Activated CD4-positive, alpha-beta T cell treated with anti-CD3 and anti-CD28 coated beads, Interleukin-2, amount 50 U/mL, for 16 hours (primary cell): ENCODE results near the gene MDM2.

Experiments
- DNase-seq: peaks from one replicate; pipeline ENCODE4 v3.0.0-alpha.2; 2020

MDM2 gene

DNA sequence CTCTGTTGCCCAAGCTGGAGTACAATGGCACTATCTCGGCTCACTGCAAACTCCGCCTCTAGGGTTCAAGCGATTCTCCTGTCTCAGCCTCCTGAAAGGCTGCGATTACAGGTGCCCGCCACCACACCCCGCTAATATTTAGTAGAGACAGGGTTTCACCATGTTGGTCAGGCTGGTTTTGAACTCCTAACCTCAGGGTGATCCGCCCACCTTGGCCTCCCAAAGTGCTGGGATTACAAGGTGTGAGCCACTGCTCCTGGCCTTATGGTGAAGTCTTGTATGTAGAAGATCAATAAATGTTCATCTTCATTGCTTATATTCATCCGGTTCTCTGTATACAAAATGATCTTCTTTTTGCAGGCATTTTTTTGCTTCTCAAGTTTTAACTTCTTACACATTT is 47.8 kb downstream of the MDM2 start:
- DNase-seq, result no peak

DNA sequence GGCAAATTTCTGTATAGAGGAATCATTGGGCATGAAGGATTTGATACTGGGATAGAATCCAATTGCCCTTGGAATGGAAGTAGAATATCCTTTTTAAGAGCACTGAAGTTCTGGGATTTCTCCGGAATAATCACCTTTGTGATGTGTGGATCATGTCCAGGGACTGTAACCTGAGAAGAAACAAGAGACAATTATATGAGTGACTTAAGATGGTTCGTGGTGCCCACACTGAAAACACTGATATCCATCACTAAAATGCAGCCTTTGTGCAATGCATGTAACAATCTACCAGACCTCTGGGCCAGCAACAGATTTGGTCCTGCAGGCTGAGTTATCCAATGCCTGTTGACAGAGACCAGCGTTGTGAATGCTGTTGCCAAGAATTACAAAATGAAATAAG is 48.5 kb downstream of the MDM2 start:
- no peak for DNase-seq

DNA sequence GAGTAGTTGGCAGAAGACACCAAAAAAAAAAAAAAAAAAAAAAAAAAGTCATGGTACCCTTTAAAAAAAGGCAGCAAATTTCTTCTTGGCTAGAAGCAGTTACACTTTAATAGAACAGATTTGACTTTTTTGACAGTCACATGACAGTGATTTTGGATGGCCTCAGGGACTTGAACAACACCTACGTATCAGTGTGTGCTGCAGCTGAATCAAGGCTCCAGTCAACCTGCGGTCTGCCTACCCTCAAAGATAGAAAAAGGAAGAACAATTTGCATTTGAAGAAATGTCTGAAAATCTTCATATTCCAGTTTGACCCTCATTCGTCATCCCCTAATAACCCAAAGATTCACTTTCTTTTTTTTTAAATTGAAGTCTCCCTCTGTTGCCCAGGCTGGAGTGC is 53.9 kb downstream of the MDM2 start:
- DNase-seq, result no peak

DNA sequence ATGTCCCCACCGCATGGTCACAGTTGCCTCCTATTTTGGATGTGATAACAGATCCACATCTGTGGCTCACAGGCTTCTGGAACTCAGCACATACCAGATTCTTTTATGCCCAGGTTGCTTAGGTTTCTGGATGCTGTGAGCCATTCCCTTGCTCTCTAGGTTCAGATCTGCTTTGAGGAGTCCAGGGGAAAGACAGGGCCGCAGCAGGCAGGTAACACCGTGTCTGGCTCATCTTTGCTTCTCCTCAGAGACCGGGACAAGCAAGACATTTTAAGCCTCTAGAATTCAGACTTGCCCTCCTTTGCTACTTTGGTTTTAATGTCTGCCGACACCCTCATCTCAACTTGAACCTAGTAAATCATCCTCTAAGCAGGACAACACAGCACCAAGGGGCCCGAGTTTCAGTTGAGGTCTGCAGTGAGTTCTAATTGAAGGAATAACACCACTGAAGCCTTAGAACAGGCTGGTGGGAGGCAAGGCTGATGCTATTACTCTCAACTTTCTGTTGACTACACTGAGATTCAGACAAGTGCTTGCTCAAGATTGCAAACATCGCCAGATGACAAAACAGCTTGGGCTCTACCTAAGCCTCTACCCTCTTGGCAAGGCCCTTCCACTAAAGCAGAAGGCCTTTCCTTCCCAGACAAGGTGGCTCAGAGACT is 55.3 kb downstream of the MDM2 start:
- DNase-seq, result no peak

DNA sequence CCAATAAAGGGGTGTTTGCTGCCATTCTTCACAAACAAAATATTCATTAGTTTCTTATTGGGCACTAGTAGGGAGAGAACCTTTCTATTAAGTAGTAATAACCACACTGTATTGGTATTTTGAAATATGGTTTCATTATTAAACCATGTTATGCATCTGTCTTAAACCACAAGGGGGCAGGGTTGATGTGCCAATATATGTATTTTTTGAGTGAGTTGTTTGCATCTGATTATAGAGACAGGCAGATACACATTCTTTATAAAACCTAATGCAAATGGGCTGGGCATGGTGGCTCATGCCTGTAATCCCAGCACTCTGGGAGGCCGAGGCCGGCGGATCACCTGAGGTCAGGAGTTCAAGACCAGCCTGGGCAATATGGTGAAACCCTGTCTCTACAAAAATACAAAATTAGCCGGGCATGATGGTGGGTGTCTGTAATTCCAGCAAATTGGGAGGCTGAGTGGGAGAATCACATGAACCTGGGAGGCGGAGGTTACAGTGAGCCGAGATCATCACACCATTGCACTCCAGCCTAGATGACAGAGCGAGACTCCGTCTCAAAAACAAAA is 56.0 kb downstream of the MDM2 start:
- peak; percentile 52 for DNase-seq

DNA sequence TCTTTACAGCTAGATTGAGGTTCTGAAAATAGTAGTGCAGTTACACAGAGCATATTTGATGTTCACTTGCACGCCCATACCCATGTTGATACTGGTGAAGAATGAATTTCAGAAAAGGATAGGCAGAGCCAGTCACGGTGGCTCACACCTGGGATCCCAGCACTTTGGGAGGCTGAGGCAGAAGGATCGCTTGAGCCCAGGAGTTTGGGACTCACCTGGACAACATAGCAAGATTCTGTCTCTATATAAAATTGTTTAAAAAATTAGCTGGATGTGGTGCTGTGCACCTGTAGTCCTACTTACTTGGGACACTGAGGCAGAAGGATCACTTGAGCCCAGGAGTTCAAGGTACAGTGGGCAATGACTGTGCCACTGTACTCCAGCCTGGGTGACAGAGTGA is 56.6 kb downstream of the MDM2 start:
- no peak for DNase-seq

DNA sequence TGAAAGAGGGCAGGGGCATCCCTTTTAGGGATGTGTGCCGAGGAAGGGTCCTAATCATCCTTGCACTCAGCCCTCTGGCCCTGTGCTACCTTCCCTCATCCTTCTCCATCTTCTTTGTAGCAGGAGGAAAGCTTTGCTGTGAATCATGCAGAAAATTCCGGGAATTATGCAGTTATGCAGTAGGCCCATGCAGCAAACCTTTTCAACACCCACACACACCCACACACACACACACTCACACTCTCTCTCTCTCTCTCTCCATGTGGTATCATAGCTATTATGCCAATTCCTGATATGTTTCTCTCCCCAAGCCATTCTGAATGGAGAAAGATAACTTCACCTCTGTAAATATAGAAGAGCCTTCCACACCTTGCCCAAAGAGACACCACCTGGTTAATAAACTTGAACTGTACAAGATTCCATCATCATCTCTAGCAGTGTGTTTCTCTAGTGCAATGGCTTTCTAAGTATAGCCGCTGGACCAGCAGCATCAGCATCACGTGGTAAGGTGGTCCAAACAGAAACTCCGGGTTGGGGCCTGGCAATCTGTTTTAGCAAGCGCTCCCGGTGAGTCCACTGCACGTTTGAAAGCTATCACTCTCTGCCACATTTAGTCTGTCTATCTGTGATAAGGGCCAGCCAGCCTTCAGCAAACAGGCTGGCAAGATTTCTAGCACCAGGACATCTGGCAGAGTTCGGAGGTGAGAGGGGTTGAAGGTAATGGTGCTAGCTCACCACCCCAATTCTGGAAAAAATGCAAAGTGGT is 57.6 kb downstream of the MDM2 start:
- no peak for DNase-seq

DNA sequence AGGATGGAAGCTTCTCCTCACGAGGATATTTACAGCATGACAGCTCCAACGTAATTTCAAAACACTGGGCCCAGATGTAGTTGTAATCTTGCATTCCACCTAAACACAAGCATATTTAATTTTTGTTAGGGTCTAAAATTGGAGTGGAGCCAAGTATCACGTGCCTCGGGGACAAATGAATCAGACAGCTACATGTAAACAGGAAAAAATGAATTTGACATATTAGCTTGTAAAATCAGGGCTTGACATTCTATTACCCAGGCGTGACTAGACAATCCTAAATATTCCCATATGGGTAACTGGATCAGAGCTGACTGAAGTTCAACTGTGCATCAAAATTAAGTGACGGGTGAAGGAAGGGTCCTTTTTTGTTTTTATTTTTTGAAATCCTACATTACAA is 59.0 kb downstream of the MDM2 start:
- no peak for DNase-seq

DNA sequence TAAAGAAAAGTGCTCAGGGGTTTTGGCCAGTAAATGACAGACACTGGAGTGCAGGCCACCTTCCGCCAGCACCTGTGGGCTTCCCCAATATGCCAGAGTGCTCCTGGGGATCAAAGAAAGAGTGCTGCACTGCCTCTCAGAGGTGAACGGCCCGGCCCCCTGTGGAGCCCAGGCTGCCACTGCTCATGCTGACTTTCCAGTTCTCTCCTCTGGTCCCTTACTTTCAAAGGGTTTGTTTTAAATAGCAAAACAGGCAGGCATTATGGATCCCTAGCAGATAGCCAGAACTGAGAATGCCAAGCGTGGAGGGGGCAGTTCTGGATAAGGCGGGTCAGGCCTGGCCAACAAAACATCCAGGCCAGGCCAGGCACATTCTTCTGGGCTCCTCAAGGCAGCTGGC is 59.6 kb downstream of the MDM2 start:
- DNase-seq, result no peak

DNA sequence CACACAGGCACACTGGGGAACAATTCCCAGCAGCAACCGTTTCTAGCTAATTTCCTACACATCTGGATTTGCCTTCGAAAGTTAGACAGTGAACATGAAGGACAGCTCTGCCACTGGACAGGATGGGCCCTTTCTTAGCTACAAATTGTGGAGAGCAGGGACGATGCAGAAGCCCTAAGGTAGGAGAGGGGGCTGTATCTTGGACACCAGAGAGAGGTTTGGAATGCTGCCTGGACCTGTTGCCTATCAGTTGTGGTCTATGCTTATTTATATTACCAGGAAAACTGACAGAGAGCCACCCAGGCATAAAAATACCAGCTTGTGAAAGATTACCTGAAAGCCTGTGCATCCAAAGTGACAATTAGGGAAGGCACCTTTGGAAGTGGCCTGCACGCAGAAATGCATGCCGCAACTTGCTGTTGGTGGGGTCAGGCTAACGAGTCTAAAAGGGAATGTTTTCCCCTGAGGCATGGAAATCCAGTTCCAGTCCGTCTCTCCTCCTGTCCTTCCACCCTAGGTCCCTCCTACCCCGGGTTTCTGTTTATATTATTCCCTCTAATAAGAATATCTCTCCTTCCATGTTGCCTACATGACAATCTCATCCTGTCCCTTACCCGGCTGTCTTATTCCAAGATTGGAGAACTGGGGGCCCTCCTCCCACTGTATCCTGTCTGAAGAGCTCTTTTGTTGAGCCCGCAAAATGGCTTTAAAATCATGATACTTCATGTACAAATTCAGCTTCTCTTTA is 60.2 kb downstream of the MDM2 start:
- no peak for DNase-seq

DNA sequence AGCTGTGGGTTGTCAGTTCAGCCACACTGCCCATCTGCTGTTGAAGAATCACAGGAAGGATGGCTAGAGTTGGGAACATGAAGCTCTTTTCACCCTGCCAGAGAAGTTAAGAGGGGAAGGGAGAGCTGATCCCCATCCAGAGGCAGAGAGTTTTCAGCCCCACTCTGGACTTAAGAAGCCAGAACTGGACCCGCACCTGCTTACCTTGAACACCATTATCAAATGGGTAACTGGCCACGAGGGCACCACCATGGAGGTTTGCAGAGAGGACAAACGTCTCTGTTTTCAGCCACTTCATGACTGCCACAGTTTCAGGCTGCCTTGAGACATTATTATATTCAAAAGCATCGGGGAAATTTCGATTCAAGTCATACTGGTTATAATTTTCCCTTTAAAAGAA is 62.0 kb downstream of the MDM2 start:
- no peak for DNase-seq

DNA sequence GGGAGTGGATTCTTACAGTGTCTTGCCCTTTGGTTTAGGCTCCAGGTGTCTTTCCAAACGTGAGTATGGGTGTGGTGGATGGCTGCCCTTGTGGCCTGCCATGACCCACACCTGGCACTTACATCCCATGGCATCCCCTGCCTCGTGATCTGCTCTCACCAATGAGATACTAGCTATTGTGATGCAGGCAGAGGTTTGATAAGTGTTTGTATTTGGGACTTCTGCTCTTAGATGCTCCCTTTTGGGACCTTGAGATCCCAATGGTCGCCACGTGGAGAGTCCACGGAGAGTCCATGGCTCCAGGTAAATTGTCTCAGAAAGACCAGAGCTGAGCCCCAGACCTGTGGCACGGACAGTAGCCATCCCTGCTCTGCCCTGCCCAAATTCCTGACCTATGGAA is 62.5 kb downstream of the MDM2 start:
- no peak for DNase-seq

DNA sequence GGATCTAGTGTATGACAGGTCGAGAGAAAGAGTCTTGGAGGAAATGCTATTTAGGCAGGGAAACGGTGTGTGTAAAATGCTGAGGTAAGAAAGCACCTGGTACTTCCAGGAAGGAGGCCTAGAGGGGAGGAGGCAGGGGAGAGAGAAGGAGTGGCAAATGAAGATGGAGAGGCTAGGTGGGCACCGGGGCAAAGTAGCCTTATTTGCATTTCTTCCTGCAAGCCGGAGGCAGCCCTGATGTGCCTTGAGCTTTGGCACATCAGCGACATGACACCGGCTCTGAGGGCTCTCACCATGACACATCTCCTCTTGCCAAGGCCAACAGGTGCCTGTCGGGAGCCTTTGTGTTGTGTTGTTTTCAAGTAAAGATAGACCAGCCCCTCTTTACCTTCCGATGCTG is 63.4 kb downstream of the MDM2 start:
- no peak for DNase-seq

DNA sequence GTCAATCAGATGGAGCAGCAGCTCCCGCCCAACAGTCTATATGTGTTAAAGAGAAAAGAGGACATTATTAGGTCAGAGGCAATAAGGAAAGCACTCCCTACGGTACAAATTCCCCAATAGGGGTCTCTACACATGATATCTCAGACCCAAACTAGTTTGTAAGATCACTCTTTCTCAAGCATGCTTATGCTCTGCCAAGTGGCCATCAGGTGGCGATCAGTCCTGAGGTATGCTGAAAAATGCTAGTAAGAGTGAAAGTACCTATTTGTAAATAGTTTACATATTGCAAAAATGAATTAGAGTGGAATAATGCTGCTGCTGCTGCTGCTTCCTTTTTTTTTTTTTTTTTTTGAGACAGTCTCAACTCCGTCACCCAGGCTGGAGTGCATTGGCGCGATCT is 63.9 kb downstream of the MDM2 start:
- DNase-seq, result no peak

DNA sequence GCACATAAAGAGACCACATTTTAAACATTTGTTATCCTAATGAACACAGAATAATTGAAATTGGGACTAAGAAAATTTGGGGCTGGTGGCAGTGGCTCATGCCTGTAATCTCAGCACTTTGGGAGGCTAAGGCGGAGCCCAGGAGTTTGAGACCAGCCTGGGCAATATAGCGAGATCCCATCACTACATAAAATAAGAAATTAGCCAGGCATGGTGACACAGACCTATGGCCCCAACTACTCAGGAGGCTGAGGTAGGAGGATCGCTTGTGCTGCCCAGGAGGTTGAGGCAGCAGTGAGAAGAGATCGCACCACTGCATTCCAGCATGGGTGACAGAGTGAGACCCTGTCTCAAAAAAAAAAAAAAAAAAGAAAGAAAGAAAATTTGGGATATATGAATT is 65.3 kb downstream of the MDM2 start:
- no peak for DNase-seq

DNA sequence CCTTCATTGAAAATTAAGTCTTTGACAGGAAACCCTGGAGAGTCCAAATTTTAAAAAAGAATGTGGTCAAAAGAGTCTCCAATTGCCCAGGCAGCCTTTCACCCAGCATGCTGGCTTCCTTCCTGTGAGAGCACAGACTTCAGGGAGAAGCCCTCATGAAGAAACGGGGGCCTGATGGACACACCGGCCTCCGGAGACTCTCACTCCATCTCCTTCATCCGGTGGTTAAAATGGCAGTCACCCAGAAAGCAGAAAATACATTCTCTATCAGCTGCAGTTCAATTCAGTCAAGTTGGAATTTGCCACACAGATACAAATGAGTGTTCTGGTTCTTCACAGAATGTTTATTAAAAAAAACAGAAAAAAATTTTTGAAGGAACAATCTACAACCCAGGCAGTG is 68.5 kb downstream of the MDM2 start:
- no peak for DNase-seq

DNA sequence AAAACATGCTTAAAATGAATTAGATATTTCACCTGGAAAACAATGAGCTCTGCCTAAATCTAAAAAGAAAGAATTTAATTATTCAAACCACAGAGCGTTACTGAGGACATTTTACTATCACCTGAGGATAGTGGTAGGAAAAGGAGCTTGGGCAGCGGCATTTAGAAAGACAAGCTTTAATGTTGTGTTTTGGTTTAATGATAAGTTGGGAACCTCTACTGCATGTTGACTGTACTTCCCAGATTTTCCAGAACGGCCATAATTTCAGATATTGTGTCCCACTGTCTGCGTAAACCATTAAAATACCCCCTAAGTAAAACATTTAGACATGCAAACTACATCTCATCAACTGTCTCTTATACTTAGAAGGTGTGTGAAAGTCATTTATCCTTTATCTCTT is 69.6 kb downstream of the MDM2 start:
- no peak for DNase-seq

DNA sequence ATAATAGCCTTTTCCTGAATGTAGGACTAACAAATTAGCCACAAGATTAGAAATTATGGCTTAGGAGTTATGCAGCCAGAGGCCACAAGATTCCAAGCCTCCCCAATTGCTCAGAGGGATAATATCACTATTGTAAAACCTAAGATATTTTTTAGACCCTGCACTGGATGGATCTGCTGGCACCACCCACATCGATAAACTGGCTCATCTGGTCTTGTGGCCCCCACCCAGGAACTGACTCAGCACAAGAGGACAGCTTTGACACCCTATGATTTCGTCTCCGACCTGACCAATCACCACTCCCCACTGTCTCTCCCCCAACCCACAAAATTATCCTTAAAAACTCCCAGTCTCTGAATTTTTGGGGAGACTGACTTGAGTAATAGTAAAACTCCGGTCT is 70.3 kb downstream of the MDM2 start:
- no peak for DNase-seq

DNA sequence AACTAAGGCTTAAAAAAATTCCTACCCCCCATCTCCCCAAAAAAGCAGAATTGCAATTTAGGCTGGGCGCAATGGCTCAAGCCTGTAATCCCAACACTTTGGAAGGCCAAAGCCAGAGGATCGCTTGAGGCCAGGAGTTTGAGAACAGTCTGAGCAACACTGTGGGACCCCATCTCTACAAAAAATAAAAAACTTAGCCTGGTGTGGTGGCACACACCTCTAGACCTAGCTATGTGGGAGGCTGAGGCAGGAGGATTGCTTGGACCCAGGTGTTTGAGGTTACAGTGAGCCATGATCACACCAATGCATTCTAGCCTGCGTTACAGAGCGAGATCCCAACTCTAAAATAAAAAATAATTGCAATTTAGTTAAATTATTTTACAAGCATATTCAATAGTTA is 70.9 kb downstream of the MDM2 start:
- DNase-seq, result no peak

DNA sequence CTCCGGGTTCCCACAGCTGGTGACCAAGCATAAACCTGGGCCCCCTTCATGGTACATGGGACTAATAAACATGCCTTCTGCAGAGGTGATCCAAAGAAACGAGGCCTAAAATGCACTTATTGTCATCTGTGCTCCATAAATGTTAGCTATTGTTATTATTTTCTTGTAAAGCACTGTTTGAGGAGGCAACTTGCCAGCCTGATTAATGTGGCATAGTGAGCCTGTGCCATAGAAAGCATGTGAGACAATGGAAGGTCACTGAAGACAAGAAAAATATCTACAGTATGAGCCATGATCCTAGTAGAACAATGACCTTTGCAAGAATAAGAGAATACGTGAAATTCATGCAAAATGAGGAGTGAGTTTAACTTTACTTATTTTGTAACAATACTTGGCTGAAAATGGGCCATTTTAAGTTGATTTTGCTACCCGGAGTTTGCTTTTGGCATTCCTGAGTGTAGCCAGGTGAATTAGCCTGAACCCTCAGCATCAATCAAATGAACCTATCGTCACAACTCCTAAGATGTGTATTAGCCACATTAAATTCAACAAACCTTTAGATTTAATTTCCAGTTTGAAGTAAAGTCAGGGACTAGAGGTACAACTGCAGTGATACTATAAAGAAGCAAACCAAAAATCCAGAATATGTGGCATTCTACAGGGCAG is 72.8 kb downstream of the MDM2 start:
- DNase-seq, result no peak

DNA sequence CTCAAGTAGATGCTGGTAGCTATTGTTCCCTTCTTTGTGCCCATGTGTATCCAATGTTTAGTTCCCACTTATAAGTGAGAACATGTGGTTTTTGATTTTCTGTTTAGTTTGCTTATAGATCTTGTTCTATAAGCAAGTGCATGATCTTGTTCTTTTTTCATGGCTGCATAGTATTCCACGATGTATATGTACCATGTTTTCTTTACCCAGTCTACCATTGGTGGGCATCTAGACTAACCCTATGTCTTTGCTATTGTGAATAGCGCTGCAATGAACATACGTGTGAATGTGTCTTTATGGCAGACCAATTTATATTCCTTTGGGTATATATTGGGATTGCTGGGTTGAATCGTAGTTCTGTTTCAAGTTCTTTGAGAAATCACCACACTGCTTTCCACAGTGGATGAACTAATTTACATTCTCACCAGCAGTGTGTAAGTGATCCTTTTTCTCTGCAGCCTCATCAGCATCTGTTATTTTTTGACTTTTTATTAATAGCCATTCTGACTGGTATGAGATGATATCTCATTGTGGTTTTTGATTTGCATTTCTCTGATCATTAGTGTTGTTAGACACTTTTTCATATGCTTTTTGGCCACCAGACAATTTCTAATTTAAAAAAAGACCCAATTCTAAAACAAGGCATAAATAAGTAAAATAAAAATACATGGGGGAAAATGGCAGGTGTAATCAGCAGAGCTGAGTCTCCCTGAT is 74.4 kb downstream of the MDM2 start:
- no peak for DNase-seq

DNA sequence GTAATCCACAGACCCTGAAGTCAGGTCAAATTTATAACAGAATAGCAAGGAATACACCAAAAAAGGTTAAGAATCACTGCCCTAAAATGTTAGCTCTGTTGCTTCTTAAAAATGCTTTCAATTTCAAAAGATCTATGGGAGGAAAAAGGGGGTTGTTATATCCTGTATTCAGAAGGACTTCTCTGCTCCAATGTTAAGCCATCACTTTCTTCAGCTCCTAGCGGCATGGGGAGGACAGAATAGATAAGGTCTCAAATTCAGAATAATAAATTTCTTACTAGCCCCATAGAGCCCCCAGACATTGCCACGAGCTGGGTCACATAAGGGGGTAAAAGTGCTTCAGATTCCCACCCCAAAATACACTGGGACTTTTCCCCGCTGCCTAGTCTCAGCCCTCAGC is 75.2 kb downstream of the MDM2 start:
- no peak for DNase-seq

DNA sequence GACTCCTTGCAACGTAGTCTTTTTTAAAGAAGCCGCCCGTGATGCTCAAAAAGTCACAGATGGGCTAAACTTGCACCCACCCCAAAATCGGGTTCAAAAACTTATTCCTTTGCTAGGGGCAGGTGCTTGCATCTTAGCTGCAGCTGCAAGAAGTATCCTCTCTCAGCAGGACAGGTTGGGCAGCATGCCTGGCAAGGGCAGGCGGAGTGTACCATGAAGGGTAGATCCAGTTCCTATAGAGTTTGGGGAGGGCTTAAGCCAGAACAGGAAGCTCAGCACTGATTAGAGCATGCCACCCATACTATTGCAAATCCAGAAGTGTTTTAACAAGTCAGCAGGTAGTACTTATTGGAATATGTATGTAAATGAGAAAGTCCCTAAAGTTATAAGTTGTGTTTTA is 76.3 kb downstream of the MDM2 start:
- no peak for DNase-seq
